Stimulated activated CD8-positive, alpha-beta memory T cell treated with anti-CD3 and anti-CD28 coated beads, Interleukin-12 subunit alpha, Interleukin-12 subunit beta, amount 100 ng/mL, for 24 hours (primary cell): ENCODE data around the gene DNER.
"Not testable (repeated sequence)": the region's sequence is repeated elsewhere in the genome, so short reads cannot be mapped to it uniquely, and the experiment has no call there.

Source experiments
- DNase-seq: peaks from one replicate; pipeline ENCODE4 v3.0.0-alpha.2; 2020; ENCODE audit errors: extremely low read depth

Gene DNER

GRCh38 chr2:229571243-229571642, 143.1 kb downstream of the DNER start:
- no peak for DNase-seq

- no peak for DNase-seq
Observed at GRCh38 chr2:229566370-229566769, 148.0 kb downstream of the DNER start.

GRCh38 chr2:229564300-229564907, 150.0 kb downstream of the DNER start:
- DNase-seq: no peak

- DNase-seq: no peak
Observed at GRCh38 chr2:229563388-229563787, 151.0 kb downstream of the DNER start.

GRCh38 chr2:229562472-229563127, 151.8 kb downstream of the DNER start:
- no peak for DNase-seq

GRCh38 chr2:229559986-229560385, 154.4 kb downstream of the DNER start:
- DNase-seq: no peak

GRCh38 chr2:229553091-229553490, 161.3 kb downstream of the DNER start:
- no peak for DNase-seq

GRCh38 chr2:229543176-229543873, 171.0 kb downstream of the DNER start:
- no peak for DNase-seq

GRCh38 chr2:229539628-229540027, 174.7 kb downstream of the DNER start:
- DNase-seq: no peak

GRCh38 chr2:229531594-229531993, 182.8 kb downstream of the DNER start:
- no peak for DNase-seq

- DNase-seq: no peak
Observed at GRCh38 chr2:229530434-229530833, 183.9 kb downstream of the DNER start.

- DNase-seq: no peak
Observed at GRCh38 chr2:229528846-229529245, 185.5 kb downstream of the DNER start.

GRCh38 chr2:229526951-229527350, 187.4 kb downstream of the DNER start:
- no peak for DNase-seq

- no peak for DNase-seq
Observed at GRCh38 chr2:229524799-229525198, 189.6 kb downstream of the DNER start.

- no peak for DNase-seq
Observed at GRCh38 chr2:229523663-229524062, 190.7 kb downstream of the DNER start.

GRCh38 chr2:229521576-229521975, 192.8 kb downstream of the DNER start:
- DNase-seq: no peak

GRCh38 chr2:229520691-229521096, 193.7 kb downstream of the DNER start:
- DNase-seq: no peak

GRCh38 chr2:229519655-229520430, 194.5 kb downstream of the DNER start:
- no peak for DNase-seq

GRCh38 chr2:229514273-229514895, 200.0 kb downstream of the DNER start:
- no peak for DNase-seq

- DNase-seq: no peak
Observed at GRCh38 chr2:229511524-229511923, 202.8 kb downstream of the DNER start.

- not testable (repeated sequence) for DNase-seq
Observed at GRCh38 chr2:229506699-229507098, 207.7 kb downstream of the DNER start.
